GM12892 (cell line): Measurements from ENCODE around the gene AGMAT.

Source experiments
- DNase-seq: peaks from one replicate; pipeline ENCODE4 v3.0.0; 2011; ENCODE audit not compliant: insufficient read length
- FAIRE-seq: peaks from 2 replicates; lab custom pipeline; 2011; peaks lifted over from hg19 to GRCh38; lab: Jason Lieb, UNC
- POLR2A ChIP-seq: IDR thresholded peaks from 2 replicates; pipeline ENCODE4 v1.6.1; 2011; ENCODE audit warnings: low read depth, low read length, control low read depth
- POLR2AphosphoS5 ChIP-seq: IDR thresholded peaks from 2 replicates; pipeline ENCODE4 v1.6.1; 2011; ENCODE audit warnings: low read depth, low read length, control low read depth
- TAF1 ChIP-seq: IDR thresholded peaks from 2 replicates; pipeline ENCODE4 v1.6.1; 2011; ENCODE audit warnings: low read depth, mild to moderate bottlenecking, control low read depth, low read length, borderline replicate concordance

The AGMAT gene

GRCh38 chr1:15525050-15526020 lies 59.5 kb downstream of the AGMAT start:
- FAIRE-seq (no peak), DNase-seq (peak; percentile 78)
- TF ChIP-seq POLR2AphosphoS5 (no peak), TAF1 (no peak), POLR2A (no peak)

- TF ChIP-seq POLR2A (no peak), TAF1 (no peak), POLR2AphosphoS5 (no peak)
- peak; percentile 87 for DNase-seq
- FAIRE-seq = peak; percentile 96
Observed at GRCh38 chr1:15524283-15525049, 60.4 kb downstream of the AGMAT start.

DNA sequence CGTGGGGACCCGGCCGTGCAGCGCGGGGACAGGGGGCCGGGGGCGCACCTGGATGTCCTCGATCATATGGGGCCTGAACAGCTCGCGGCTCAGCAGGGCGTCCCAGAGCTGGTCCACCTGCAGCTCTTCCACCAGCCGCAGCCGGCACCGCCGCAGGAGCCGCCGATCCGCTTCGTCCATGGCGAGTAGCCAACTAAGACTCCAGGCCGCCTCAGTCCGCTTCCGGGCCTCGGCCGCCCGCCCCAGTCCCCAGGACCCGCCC lies 60.9 kb downstream of the AGMAT start, which contains the start of gene CASP9:
Gene CASP9 (minus strand): TSS at position 195 of the 262 bp plus-strand sequence. CDS start 15 bp downstream, at position 180.
- FAIRE-seq = no peak
- DNase-seq = no peak
- TF ChIP-seq TAF1 = peak; percentile 82
- TF ChIP-seq POLR2AphosphoS5 = peak; percentile 64
- peak; percentile 80 for TF ChIP-seq POLR2A

GRCh38 chr1:15523104-15524020 lies 61.5 kb downstream of the AGMAT start:
- no peak for DNase-seq
- FAIRE-seq = peak; percentile 17
- TF ChIP-seq TAF1 (no peak), POLR2A (no peak), POLR2AphosphoS5 (no peak)

GRCh38 chr1:15522551-15522950 lies 62.3 kb downstream of the AGMAT start:
- DNase-seq = no peak
- no peak for TF ChIP-seq TAF1
- TF ChIP-seq POLR2AphosphoS5 = no peak
- no peak for TF ChIP-seq POLR2A
- FAIRE-seq = no peak
